GM23338 (cell line): ENCODE results near the gene TM4SF5. TPM values are rescaled to one million over a fixed set of nuclear protein-coding genes. Genes with fewer than 3 reads are reported as not detected.

Experiments used
- ATAC-seq: fragments of 200-7000 bp; cut with Tn5 transposase; 3 replicates; pipeline ENCODE4 v1.9.1; 2020
- DNase-seq: peaks from one replicate; pipeline ENCODE4 v3.0.0-alpha.2; 2015; ENCODE audit warnings: low spot score
- H2AFZ ChIP-seq: fragments of 200-600 bp; sonication (generic); 2 replicates; pipeline ENCODE4 v1.8.0; 2016; ENCODE audit warnings: antibody characterized with exemption, mild to moderate bottlenecking, moderate library complexity
- H3F3A ChIP-seq: fragments of 200-600 bp; sonication (generic); replicated peaks from 2 replicates; pipeline ENCODE4 v1.8.0; 2017; ENCODE audit warnings: antibody characterized with exemption, mixed run types, low read depth
- H3K27ac ChIP-seq: fragments of 200-600 bp; sonication (generic); 2 replicates; pipeline ENCODE4 v1.6.1; 2016; ENCODE audit warnings: low read depth
- H3K27me3 ChIP-seq: fragments of 200-600 bp; sonication (generic); 2 replicates; pipeline ENCODE4 v1.8.0; 2016; ENCODE audit warnings: mild to moderate bottlenecking, mixed run types, moderate library complexity; ENCODE audit not compliant: insufficient read depth
- H3K36me3 ChIP-seq: fragments of 200-600 bp; sonication (generic); 2 replicates; pipeline ENCODE4 v1.8.0; 2016; ENCODE audit warnings: mild to moderate bottlenecking; ENCODE audit not compliant: insufficient read depth
- H3K4me1 ChIP-seq: fragments of 200-600 bp; sonication (generic); 2 replicates; pipeline ENCODE4 v1.8.0; 2016; ENCODE audit warnings: mild to moderate bottlenecking, moderate library complexity; ENCODE audit not compliant: insufficient read depth
- H3K4me2 ChIP-seq: fragments of 200-600 bp; sonication (generic); 2 replicates; pipeline ENCODE4 v1.7.1; 2017; ENCODE audit warnings: mixed run types
- H3K4me3 ChIP-seq: fragments of 200-600 bp; sonication (generic); 2 replicates; pipeline ENCODE4 v1.6.1; 2016; ENCODE audit warnings: mixed run types
- H3K79me2 ChIP-seq: fragments of 200-600 bp; sonication (generic); replicated peaks from 2 replicates; pipeline ENCODE4 v1.8.0; 2017; ENCODE audit warnings: mild to moderate bottlenecking; ENCODE audit not compliant: insufficient read depth
- H3K9me2 ChIP-seq: fragments of 200-600 bp; sonication (generic); 2 replicates; pipeline ENCODE4 v1.8.0; 2017; ENCODE audit not compliant: insufficient read depth
- H4K20me1 ChIP-seq: fragments of 200-600 bp; sonication (generic); replicated peaks from 2 replicates; pipeline ENCODE4 v1.8.0; 2017; ENCODE audit warnings: mild to moderate bottlenecking; ENCODE audit not compliant: insufficient read depth
- H3K27ac Mint-ChIP-seq: 2 replicates; pipeline ENCODE4 v1.8.0; 2020; ENCODE audit warnings: inconsistent platforms, mild to moderate bottlenecking, moderate library complexity, mixed read lengths
- H3K27me3 Mint-ChIP-seq: 3 replicates; pipeline ENCODE4 v1.8.0; 2022; ENCODE audit warnings: low read depth, mild to moderate bottlenecking, moderate library complexity, mixed read lengths, inconsistent platforms; ENCODE audit not compliant: insufficient read depth, poor library complexity
- H3K36me3 Mint-ChIP-seq: 3 replicates; pipeline ENCODE4 v1.8.0; 2021; ENCODE audit warnings: low read depth, mild to moderate bottlenecking, inconsistent platforms, moderate library complexity, mixed read lengths
- H3K4me1 Mint-ChIP-seq: 3 replicates; pipeline ENCODE4 v1.8.0; 2020; ENCODE audit warnings: mild to moderate bottlenecking, inconsistent platforms, mixed read lengths
- H3K4me3 Mint-ChIP-seq: 3 replicates; pipeline ENCODE4 v1.8.0; 2021; ENCODE audit warnings: moderate library complexity, mild to moderate bottlenecking, inconsistent platforms, mixed read lengths
- H3K9me3 Mint-ChIP-seq: 3 replicates; pipeline ENCODE4 v1.8.0; 2020; ENCODE audit warnings: moderate library complexity, mild to moderate bottlenecking, inconsistent platforms, mixed read lengths
- CREB1 ChIP-seq: fragments of 250-450 bp; sonication (Bioruptor Pico); IDR thresholded peaks from 2 replicates; pipeline ENCODE4 v1.5.0; 2020; ENCODE audit warnings: low read depth, mild to moderate bottlenecking, moderate library complexity
- CTCF ChIP-seq, 2 experiments: fragments of 200-600 bp in 1 of 2; sonication (generic) in 1 of 2; conservative IDR thresholded peaks; 2 replicates each; pipeline versions ENCODE4 v1.5.1 to v1.6.1; 2016 to 2017; ENCODE audit warnings: antibody characterized with exemption in 2 of 2, low read depth in 2 of 2, mild to moderate bottlenecking in 2 of 2, moderate library complexity in 1 of 2
- EZH2 ChIP-seq: fragments of 200-600 bp; sonication (generic); IDR thresholded peaks from one replicate; pipeline ENCODE4 v1.8.0; 2017; ENCODE audit warnings: antibody characterized with exemption, mild to moderate bottlenecking, low read depth; ENCODE audit not compliant: unreplicated experiment
- EZH2phosphoT487 ChIP-seq: fragments of 200-600 bp; sonication (generic); IDR thresholded peaks from one replicate; pipeline ENCODE4 v1.8.1; 2018; ENCODE audit warnings: antibody characterized with exemption; ENCODE audit not compliant: unreplicated experiment
- JUNB ChIP-seq: IDR thresholded peaks from one replicate; pipeline ENCODE4 v1.6.1; 2016; ENCODE audit warnings: antibody characterized with exemption; ENCODE audit not compliant: unreplicated experiment
- NANOG ChIP-seq: IDR thresholded peaks from 2 replicates; pipeline ENCODE4 v1.6.1; 2016; ENCODE audit warnings: antibody characterized with exemption, borderline replicate concordance
- STAT1 ChIP-seq: IDR thresholded peaks from one replicate; pipeline ENCODE4 v1.6.1; 2016; ENCODE audit warnings: antibody characterized with exemption; ENCODE audit not compliant: unreplicated experiment
- polyA plus RNA-seq: library from polyadenylated mRNA; unstranded; fragments of >200 nt; fragmentation: Nextera tagmentation; extraction: Ambion mirVana; gene quantifications from 2 replicates; pipeline ENCODE4 v1.2.1, GENCODE V29; 2016
- total RNA-seq: library from RNA; depleted of rRNA; stranded (reverse); fragments of >200 nt; shearing (Covaris generic); gene quantifications from 2 replicates; pipeline ENCODE4 v1.2.3, GENCODE V29; 2014
- TF ChIP-seq, protein P1 (sequence below): IDR thresholded peaks from one replicate; pipeline ENCODE4 v1.6.1; 2018; ENCODE audit warnings: antibody characterized with exemption; ENCODE audit not compliant: unreplicated experiment

TM4SF5 gene
- total and polyA plus RNA-seq, 2 experiments from 2014 or later: not detected

DNA sequence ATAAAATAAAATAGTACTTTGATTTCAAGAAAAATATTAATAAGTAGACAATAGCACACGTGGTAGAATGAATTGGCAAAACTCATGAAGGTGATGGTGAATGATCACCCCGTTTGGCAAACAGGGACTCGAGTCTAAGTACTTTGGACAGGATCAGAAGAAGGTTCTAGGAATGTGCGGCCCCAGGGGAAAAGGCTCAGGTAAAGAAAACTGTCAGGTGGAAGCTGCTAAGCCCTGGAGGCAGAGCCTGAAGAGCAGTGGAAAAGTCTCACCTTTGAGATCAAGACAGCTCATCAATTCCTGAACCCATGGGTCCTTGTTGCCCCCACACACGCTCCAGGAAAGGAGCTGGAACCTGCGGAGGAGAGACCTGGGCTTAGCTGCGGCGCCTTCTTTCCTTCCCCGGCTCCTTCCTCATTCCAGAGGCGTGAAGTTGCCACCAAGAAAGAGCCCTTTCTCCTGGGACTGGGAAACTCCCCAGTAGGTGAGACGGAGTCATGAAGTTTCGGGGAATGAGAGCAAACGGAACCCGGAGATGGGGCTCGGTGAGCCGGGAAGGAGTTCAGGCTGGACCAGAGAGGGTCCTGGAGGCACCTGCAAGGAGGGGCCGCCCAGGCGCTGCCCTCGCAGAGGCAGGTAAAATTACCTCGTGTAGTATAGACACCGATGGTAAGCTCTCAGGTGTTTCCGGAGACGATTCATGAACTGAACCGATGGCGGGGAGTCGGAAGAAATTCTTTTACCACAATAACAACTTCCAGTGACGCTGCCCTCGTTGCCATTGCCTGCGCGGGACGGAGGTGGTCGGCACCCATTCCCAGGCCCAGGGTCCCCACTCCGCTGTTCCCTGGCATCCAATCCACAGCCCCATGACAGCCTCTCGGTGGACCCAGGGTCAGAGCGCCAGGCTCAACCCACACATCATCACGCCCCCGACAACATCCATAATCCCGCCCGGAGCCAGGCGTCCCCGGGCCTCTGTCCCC lies 33.3 kb upstream of the TM4SF5 start:
- Histone ChIP-seq H3K4me3 (peak overlapping the region; percentile 75), H3K79me2 (no peaks in the 10 kb centered on the region), H3F3A (peaks cover 6% of the 10 kb centered on the region; the same call in 1 of the 2 replicates), H3K9me2 (no peaks in the 10 kb centered on the region), H3K27me3 (peaks cover 76% of the 10 kb centered on the region), H3K4me2 (peak overlapping the region; percentile 91), H4K20me1 (0 out of 2 replicates have a peak, but pooled peaks cover 5% of the 10 kb centered on the region), H2AFZ (peak overlapping the region; percentile 96), H3K4me1 (peaks cover 9% of the 10 kb centered on the region; the same call in 1 of the 2 replicates), H3K27ac (no peak overlapping the region), H3K36me3 (no peaks in the 10 kb centered on the region)
- Mint-ChIP-seq H3K27me3 (peaks cover 62% of the 10 kb centered on the region), H3K4me1 (peaks cover 9% of the 10 kb centered on the region), H3K36me3 (peaks cover 2% of the 10 kb centered on the region; the same call in 1 of the 3 replicates), H3K27ac (no peak overlapping the region), H3K4me3 (peak overlapping the region; percentile 79), H3K9me3 (no peaks in the 10 kb centered on the region; the same call in 1 of the 3 replicates)
- TF ChIP-seq EZH2phosphoT487: no peak
- TF ChIP-seq EZH2: peak; percentile 89
- peak; percentile 48 for DNase-seq
- ATAC-seq: peak; percentile 31

DNA sequence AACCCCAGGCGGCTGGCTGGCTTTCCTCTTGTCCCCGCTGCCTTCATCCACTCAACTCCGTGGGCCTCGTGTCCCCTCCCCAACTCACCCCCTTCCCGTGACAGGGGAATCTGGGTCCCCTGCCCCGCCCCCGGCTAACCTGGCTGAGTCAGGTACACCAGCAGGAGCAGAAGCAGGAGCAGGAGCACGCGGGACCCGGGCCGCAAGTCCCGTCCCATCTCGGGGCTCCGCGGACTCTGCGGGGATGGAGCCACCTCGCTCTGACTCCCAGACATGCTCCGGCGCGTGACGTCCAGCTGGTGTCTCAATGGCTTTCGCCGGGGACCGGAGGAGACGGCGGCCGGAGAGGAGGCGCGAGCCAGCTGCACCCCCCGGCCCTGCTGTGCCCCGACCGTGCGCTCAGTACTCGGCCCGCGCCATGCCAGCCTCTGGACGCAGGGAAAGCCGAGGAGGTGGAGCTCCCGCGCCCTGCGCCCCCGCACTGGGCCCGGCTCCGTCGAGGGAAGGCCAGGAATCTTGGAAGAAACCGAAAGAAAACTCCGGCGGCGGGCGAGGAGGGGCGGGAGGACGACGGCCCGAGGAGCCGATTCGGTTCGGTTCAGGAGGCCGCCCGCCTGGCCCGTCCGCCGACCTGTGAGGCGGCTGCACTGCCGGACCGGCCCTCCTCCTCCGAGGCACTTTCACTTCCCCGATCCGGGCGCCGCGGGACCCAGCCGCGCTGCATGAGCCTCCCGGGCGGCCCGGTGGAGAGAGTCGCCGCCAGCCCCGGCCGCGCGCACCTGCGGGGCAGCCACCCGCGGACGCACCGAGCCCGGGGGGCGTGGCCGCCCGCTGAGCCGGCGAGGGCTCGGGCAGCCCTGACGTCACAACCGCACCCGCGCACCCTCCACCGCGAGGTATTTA lies 32.3 kb upstream of the TM4SF5 start, which contains the start of the genes CXCL16 and ZMYND15:
TSS of gene CXCL16 (minus strand) at position 807 of the 903 bp plus-strand sequence. CDS start at position 218, 589 bp downstream.
TSS of gene ZMYND15 (plus strand) at position 712 of the 903 bp plus-strand sequence. CDS start 716 bp downstream, outside the sequence.
- no peak within 1 kb of the TSS for H3K27ac ChIP-seq
- ATAC-seq (peak; percentile 69), DNase-seq (peak; percentile 55)
- H3K9me2 ChIP-seq: no peaks in the 10 kb centered on the region
- Mint-ChIP-seq H3K36me3 (no peaks in the 10 kb centered on the region; the same call in 2 of the 3 replicates), H3K27ac (no peak within 1 kb of the TSS), H3K27me3 (peaks cover 62% of the 10 kb centered on the region), H3K4me3 (peak within 1 kb of the TSS; percentile 79), H3K9me3 (no peaks in the 10 kb centered on the region; the same call in 1 of the 3 replicates), H3K4me1 (peaks cover 9% of the 10 kb centered on the region)
- peaks cover 6% of the 10 kb centered on the region; the same call in 1 of the 2 replicates for H3F3A ChIP-seq
- peak within 1 kb of the TSS; percentile 75 for H3K4me3 ChIP-seq
- H2AFZ ChIP-seq: peak within 1 kb of the TSS; percentile 96
- H3K36me3 ChIP-seq: no peaks in the 10 kb centered on the region
- TF ChIP-seq CREB1 (peak; percentile 62), JUNB (no peak)
- peak within 1 kb of the TSS; percentile 91 for H3K4me2 ChIP-seq
- H3K27me3 ChIP-seq: peaks cover 76% of the 10 kb centered on the region
- H3K4me1 ChIP-seq: peaks cover 9% of the 10 kb centered on the region; the same call in 1 of the 2 replicates
- no peaks in the 10 kb centered on the region for H3K79me2 ChIP-seq
- 0 out of 2 replicates have a peak, but pooled peaks cover 5% of the 10 kb centered on the region for H4K20me1 ChIP-seq

- Mint-ChIP-seq H3K36me3 (no peaks in the 10 kb centered on the region; the same call in 2 of the 3 replicates), H3K4me1 (peaks cover 12% of the 10 kb centered on the region), H3K9me3 (no peaks in the 10 kb centered on the region; the same call in 1 of the 3 replicates), H3K27ac (no peak overlapping the region), H3K27me3 (peaks cover 66% of the 10 kb centered on the region), H3K4me3 (peak overlapping the region; percentile 70)
- peak overlapping the region; percentile 91 for H3K4me2 ChIP-seq
- no peak overlapping the region for H3K27ac ChIP-seq
- peak overlapping the region; percentile 75 for H3K4me3 ChIP-seq
- no peak for ATAC-seq
- H2AFZ ChIP-seq: peak overlapping the region; percentile 96
- H3F3A ChIP-seq: peaks cover 10% of the 10 kb centered on the region; the same call in 1 of the 2 replicates
- no peaks in the 10 kb centered on the region for H3K36me3 ChIP-seq
- no peaks in the 10 kb centered on the region for H3K79me2 ChIP-seq
- no peak for DNase-seq
- H3K9me2 ChIP-seq: no peaks in the 10 kb centered on the region
- 0 out of 2 replicates have a peak, but pooled peaks cover 5% of the 10 kb centered on the region for H4K20me1 ChIP-seq
- peaks cover 76% of the 10 kb centered on the region for H3K27me3 ChIP-seq
- peaks cover 9% of the 10 kb centered on the region; the same call in 1 of the 2 replicates for H3K4me1 ChIP-seq
- TF ChIP-seq NANOG (no peak), CTCF (conservative IDR thresholded peaks at IDR 0.05; ENCODE audit: low read depth in 2 of 2) (no peak), STAT1 (no peak), EZH2 (no peak), EZH2phosphoT487 (no peak)
- TF ChIP-seq, protein P1, sequence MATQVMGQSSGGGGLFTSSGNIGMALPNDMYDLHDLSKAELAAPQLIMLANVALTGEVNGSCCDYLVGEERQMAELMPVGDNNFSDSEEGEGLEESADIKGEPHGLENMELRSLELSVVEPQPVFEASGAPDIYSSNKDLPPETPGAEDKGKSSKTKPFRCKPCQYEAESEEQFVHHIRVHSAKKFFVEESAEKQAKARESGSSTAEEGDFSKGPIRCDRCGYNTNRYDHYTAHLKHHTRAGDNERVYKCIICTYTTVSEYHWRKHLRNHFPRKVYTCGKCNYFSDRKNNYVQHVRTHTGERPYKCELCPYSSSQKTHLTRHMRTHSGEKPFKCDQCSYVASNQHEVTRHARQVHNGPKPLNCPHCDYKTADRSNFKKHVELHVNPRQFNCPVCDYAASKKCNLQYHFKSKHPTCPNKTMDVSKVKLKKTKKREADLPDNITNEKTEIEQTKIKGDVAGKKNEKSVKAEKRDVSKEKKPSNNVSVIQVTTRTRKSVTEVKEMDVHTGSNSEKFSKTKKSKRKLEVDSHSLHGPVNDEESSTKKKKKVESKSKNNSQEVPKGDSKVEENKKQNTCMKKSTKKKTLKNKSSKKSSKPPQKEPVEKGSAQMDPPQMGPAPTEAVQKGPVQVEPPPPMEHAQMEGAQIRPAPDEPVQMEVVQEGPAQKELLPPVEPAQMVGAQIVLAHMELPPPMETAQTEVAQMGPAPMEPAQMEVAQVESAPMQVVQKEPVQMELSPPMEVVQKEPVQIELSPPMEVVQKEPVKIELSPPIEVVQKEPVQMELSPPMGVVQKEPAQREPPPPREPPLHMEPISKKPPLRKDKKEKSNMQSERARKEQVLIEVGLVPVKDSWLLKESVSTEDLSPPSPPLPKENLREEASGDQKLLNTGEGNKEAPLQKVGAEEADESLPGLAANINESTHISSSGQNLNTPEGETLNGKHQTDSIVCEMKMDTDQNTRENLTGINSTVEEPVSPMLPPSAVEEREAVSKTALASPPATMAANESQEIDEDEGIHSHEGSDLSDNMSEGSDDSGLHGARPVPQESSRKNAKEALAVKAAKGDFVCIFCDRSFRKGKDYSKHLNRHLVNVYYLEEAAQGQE: no peak
Measured at GRCh38 chr17:4740025-4740351, 31.7 kb upstream of the TM4SF5 start.
